Measurements from ENCODE around the gene PPY. TPM values are rescaled to one million over a fixed set of nuclear protein-coding genes. Genes with fewer than 3 reads are reported as not detected.
"Not testable (repeated sequence)": the region's sequence is repeated elsewhere in the genome, so short reads cannot be mapped to it uniquely, and the experiment has no call there.

PPY gene
- total RNA-seq, 2 experiments from 2014 or later: not detected

DNA sequence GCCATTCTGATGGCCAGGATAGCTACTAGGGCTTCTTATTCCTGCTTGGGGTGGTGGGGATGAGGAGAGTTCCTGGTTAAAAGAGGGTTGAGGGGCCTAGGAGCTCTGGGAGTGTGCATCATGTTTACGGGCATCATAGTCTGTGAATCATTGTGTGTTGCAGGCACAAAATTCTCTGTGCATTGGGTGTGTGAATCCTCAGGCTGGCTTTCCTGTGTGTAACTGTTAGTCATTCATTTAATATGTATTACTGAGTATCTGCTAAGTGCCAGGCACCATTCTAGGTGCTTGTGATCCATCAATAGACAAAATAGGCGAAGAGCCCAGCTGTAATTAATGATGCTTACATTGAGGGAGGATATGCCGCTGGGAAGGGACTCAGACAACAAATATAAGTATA, 5.8 kb downstream of the PPY start:
- Mint-ChIP-seq H3K4me1 (peaks cover 6% of the 10 kb centered on the region), H3K27ac (no peak overlapping the region), H3K27me3 (peaks cover 18% of the 10 kb centered on the region), H3K9me3 (no peaks in the 10 kb centered on the region), H3K36me3 (ENCODE audit: low read depth) (no peaks in the 10 kb centered on the region), H3K4me3 (no peak overlapping the region)
- ChIA-PET CTCF (interaction anchor here (0.8 to 1.5 kb wide), 3 partner anchors 34 to 105 kb away, joined by 3 read pairs; no protein-coding TSS in a partner anchor), POLR2A (no interaction called here)
- no peak for DNase-seq

DNA sequence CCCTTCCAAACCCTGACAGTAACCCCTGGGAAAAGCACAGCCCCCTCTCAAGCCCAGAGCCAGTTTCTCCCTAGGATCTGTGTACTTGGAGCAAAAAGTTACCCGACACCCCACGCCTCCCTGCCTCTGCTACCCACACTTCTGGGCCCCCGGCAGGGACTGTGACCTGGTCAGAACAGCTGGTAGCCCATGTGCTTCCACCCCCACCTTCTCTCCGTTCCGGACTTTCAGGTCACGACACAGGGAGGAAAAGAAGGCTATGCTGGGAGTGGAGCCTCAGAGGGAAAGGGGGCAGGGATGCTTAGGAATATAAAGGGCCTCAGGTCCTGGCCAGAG, 6.4 kb downstream of the PPY start:
- POLR2A ChIA-PET: no interaction called here
- no peak for DNase-seq
- CTCF ChIA-PET: interaction anchor here (0.6 to 1.5 kb wide), 3 partner anchors 69 to 170 kb away, joined by 3 to 5 read pairs (median 3); no protein-coding TSS in a partner anchor
- H3K9me3 Mint-ChIP-seq: no peaks in the 10 kb centered on the region
- peaks cover 18% of the 10 kb centered on the region for H3K27me3 Mint-ChIP-seq
- H3K4me1 Mint-ChIP-seq: peaks cover 6% of the 10 kb centered on the region
- no peak overlapping the region for H3K4me3 Mint-ChIP-seq
- no peak overlapping the region for H3K27ac Mint-ChIP-seq
- H3K36me3 Mint-ChIP-seq (ENCODE audit: low read depth): no peaks in the 10 kb centered on the region

DNA sequence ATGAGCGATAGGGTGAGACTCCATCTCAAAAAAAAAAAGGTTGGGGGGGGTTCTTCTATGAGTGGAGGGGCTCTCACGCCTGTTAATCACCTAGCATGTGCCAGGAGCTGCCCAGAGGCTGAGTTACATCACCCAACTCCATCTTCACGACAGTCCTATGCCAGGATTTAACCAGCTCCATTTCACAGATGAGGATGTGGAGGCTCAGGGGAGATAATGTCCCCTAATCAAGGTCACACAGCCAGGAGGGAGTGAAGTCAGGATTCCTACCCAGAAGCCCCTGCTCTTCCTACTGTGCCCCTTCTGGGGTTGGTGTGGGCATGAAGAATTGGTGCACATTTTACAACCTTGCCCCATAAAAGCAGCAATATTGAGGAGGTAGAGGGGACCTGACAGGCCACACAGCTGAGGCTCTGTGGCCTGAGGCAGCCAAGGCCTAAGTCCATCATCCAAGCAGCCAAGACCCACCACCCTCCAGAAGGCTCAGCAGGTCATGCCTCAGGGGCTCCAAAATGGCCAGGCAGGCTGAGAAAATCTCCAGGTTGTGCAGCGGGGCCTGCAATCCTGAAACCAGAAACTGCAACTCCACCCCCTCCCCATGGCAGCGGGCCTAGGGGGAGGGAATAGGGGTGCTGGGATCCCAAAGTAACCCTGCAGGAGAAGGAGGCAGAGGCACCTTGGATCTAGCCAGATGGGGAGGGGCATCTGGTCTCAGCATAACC, 6.9 kb downstream of the PPY start:
- H3K4me1 Mint-ChIP-seq: peaks cover 6% of the 10 kb centered on the region
- DNase-seq: no peak
- no peak overlapping the region for H3K27ac Mint-ChIP-seq
- ChIA-PET CTCF (interaction anchor here (0.6 to 2.0 kb wide), 5 partner anchors 10 to 323 kb away, joined by 3 to 6 read pairs (median 3); no protein-coding TSS in a partner anchor), POLR2A (no interaction called here)
- H3K36me3 Mint-ChIP-seq (ENCODE audit: low read depth): no peaks in the 10 kb centered on the region
- H3K27me3 Mint-ChIP-seq: peaks cover 18% of the 10 kb centered on the region
- no peaks in the 10 kb centered on the region for H3K9me3 Mint-ChIP-seq
- H3K4me3 Mint-ChIP-seq: no peak overlapping the region

DNA sequence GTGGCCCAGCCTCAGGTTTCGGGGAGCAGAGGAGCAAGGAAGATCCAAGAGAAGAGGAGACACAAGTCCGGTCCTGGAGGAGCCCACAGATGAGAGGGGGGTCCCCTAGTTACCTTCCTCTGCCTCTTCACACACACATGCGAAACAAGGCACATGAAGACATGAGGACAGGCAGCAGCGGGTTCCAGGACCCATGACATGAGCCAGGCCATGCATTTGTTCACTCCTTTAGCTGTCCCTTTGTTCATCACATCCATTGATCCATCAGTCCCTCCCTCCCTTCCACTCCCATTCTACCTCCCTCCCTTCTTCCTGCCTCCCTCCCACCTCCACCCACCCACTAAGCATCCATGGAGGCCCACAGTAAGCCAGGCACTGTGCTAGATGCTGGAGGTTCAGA, 9.4 kb downstream of the PPY start:
- ChIA-PET CTCF (interaction anchor here (2.7 kb wide), 1 partner anchor 11 kb away, joined by 6 read pairs; no protein-coding TSS in a partner anchor), POLR2A (no interaction called here)
- DNase-seq: no peak
- no peaks in the 10 kb centered on the region for H3K9me3 Mint-ChIP-seq
- no peak overlapping the region for H3K4me3 Mint-ChIP-seq
- H3K27ac Mint-ChIP-seq: no peak overlapping the region
- peaks cover 6% of the 10 kb centered on the region for H3K27me3 Mint-ChIP-seq
- H3K36me3 Mint-ChIP-seq (ENCODE audit: low read depth): no peaks in the 10 kb centered on the region
- H3K4me1 Mint-ChIP-seq: peaks cover 10% of the 10 kb centered on the region

DNA sequence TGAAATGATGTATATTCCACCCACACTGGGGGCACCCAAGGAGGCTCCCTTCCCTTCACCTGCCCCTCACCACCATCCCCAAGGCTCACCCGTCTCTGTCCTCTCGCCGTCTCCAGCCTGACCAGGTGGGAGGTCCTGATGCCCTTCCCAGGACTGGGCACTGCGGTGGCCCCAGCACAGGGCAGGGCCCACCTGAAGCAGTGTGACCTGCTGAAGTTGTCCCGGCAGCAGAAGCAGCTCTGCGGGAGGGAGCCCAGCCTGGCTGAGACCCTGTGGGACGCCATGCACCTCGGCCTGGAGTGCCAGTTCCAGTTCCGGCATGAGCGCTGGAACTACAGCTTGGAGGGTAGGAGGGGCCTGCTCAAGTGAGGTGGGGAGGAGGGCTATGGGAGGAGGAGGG, 9.9 kb downstream of the PPY start:
- ChIA-PET CTCF (interaction anchor here (2.7 kb wide), 1 partner anchor 11 kb away, joined by 6 read pairs; no protein-coding TSS in a partner anchor), POLR2A (no interaction called here)
- no peaks in the 10 kb centered on the region for H3K9me3 Mint-ChIP-seq
- DNase-seq: no peak
- H3K4me3 Mint-ChIP-seq: no peak overlapping the region
- peaks cover 8% of the 10 kb centered on the region for H3K27me3 Mint-ChIP-seq
- peaks cover 13% of the 10 kb centered on the region for H3K4me1 Mint-ChIP-seq
- no peak overlapping the region for H3K27ac Mint-ChIP-seq
- H3K36me3 Mint-ChIP-seq (ENCODE audit: low read depth): no peaks in the 10 kb centered on the region

DNA sequence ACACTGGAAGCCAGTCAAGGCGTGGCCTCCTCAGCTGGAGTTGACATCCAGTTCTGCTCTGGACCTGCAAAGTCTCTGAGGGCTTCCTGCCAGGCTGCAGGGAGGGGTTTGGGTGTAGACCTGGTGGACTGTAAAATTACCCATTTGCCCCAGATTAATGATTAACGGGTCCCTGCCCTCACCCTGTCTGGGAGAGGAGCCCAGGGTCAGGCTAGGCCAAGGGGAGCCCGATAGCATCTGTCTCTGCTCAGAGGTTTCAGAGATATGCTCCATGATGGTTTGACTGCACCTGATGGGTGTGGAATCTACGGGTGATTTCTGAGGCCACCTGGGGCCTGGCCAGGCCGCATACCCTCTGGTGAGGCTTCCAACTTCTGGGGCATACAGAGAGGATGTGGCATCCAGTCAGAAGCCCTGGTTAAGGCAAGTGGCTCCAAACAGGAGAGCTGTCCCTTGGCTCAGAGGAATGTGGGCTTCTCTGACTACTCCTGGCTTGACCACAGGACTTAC, 11.2 kb downstream of the PPY start:
- peaks cover 13% of the 10 kb centered on the region for H3K27me3 Mint-ChIP-seq
- no peak overlapping the region for H3K4me3 Mint-ChIP-seq
- no peaks in the 10 kb centered on the region for H3K36me3 Mint-ChIP-seq (ENCODE audit: low read depth)
- no peak for DNase-seq
- POLR2A ChIA-PET: interaction anchor here (0.6 kb wide), 2 partner anchors 77 to 181 kb away, joined by 3 read pairs; no protein-coding TSS in a partner anchor
- peaks cover 19% of the 10 kb centered on the region for H3K4me1 Mint-ChIP-seq
- H3K27ac Mint-ChIP-seq: no peak overlapping the region
- no peaks in the 10 kb centered on the region for H3K9me3 Mint-ChIP-seq
- CTCF ChIA-PET: interaction anchor here (0.7 to 1.7 kb wide), 4 partner anchors 12 to 110 kb away, joined by 3 to 10 read pairs (median 3); partner anchors contain the start of gene PPY

DNA sequence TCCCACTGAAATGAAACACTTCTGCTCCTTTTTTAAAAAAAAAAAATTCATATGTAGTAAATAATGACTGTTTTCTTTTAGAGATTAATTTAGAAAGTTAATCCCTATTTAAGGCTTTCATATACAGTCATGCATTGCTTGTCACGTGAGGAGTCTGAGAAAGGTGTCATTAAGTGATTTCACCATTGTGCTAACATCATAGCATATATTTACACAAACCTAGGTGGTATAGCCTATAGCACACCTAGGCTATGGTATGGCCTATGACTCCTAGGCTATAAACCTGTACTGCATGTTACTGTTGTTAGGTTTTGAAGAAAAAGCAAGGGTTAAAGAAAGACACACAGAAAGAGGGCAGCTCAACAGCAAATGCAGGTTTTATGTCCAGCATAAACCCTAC, 13.7 kb downstream of the PPY start:
- Mint-ChIP-seq H3K36me3 (ENCODE audit: low read depth) (no peaks in the 10 kb centered on the region), H3K4me1 (peaks cover 22% of the 10 kb centered on the region), H3K27me3 (peaks cover 16% of the 10 kb centered on the region), H3K9me3 (no peaks in the 10 kb centered on the region), H3K27ac (no peak overlapping the region), H3K4me3 (no peak overlapping the region)
- ChIA-PET POLR2A (no interaction called here), CTCF (interaction anchor here (5.3 kb wide), 1 partner anchor 15 kb away, joined by 24 read pairs; the partner anchor contains the start of gene PPY)
- DNase-seq: no peak

DNA sequence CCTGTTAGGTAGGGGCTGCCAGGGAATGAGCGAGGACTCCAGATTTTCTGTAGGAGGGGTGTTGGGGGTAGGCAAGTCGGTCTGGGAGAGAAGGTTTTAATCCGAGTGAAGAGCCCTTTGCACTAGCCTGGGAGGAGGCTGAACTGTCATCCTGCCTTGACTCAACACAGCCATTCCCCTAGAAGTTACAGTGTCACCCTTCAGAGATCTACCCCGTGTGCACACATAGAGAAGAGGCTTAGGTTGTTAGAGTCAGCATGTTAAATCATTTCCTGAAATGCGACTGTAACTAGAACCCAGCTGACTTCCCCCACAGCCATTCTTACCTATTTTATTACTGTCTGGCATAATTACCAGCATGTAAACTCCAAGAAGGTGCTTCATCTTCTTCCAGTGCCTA, 14.3 kb downstream of the PPY start:
- peaks cover 22% of the 10 kb centered on the region for H3K4me1 Mint-ChIP-seq
- H3K4me3 Mint-ChIP-seq: peak overlapping the region; percentile 65
- CTCF ChIA-PET: interaction anchor here (5.3 kb wide), 1 partner anchor 16 kb away, joined by 24 read pairs; the partner anchor contains the start of gene PPY
- H3K9me3 Mint-ChIP-seq; H3K36me3 Mint-ChIP-seq (ENCODE audit: low read depth); POLR2A ChIA-PET; DNase-seq: not testable (repeated sequence)
- peak overlapping the region; percentile 85 for H3K27ac Mint-ChIP-seq
- H3K27me3 Mint-ChIP-seq: peaks cover 16% of the 10 kb centered on the region

DNA sequence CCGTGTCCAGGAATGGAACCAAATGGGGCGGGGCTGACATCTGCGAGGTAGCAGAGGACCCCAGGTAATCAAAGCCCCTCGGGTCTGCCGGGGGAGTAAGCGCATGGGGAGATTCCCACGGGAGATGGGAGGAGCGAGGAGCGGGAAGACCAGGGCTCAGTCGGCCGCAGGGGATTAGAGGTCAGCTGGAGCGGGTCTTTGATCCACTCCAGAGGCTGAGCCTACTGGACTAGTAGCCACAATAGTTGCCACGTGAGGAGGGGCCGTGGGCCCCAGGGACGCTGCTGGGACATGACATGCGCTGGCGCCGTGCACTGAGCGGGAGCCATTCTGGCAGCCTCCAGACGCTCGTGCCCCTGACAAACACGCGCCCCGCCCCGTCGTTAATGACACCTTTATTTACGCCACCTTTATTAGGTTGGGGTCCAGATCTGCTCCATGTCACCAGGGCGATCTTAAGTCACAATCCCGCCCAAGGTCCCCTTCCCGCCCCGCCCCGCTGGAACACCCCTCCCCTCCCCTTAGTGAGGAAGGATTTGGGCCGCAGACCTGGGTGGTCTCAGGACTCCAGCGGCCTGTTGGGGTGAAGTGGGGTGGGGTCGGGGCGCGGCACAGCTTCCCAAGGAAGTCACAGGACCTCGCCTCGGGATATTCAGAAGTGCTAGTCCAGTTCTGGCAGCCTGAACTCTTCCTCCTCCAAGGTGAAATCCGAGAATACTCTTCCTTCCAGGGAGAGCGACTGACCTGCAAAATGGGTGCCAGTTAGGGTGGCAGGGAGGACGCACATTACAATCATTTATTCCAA, 15.0 kb downstream of the PPY start:
- Mint-ChIP-seq H3K4me1 (peaks cover 22% of the 10 kb centered on the region), H3K36me3 (ENCODE audit: low read depth) (no peaks in the 10 kb centered on the region), H3K27ac (peak overlapping the region; percentile 85), H3K27me3 (peaks cover 16% of the 10 kb centered on the region), H3K9me3 (no peaks in the 10 kb centered on the region), H3K4me3 (peak overlapping the region; percentile 65)
- DNase-seq: no peak
- ChIA-PET POLR2A (no interaction called here), CTCF (interaction anchor here (0.6 to 5.3 kb wide), 2 partner anchors 11 to 16 kb away, joined by 3 to 24 read pairs; partner anchors contain the start of gene PPY)

DNA sequence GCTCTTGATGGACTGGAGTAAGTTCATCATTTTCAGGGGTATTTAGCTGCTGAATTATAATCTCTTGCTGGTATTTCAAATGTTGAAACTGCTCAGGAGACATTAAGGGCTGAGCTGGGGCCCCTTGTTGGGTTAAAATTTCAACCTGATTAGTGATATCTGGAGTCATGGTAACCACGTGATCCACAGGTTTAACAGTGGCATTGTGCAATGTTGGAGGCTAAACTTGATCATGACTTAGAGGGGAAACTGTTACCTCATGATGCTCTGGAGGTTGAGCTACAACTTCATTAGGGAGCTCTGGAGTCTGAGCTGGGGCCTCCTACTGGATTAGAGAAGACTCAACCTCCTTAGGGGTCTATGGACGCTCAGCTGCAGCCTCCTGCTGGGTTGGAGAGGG, 17.7 kb downstream of the PPY start:
- Mint-ChIP-seq H3K9me3 (no peaks in the 10 kb centered on the region), H3K27me3 (peaks cover 16% of the 10 kb centered on the region), H3K36me3 (ENCODE audit: low read depth) (no peaks in the 10 kb centered on the region), H3K27ac (no peak overlapping the region), H3K4me1 (peaks cover 22% of the 10 kb centered on the region), H3K4me3 (no peak overlapping the region)
- POLR2A ChIA-PET: no interaction called here
- no peak for DNase-seq
- CTCF ChIA-PET: interaction anchor here (0.5 to 5.3 kb wide), 9 partner anchors 10 to 405 kb away, joined by 3 to 24 read pairs (median 3); partner anchors contain the start of gene PPY

DNA sequence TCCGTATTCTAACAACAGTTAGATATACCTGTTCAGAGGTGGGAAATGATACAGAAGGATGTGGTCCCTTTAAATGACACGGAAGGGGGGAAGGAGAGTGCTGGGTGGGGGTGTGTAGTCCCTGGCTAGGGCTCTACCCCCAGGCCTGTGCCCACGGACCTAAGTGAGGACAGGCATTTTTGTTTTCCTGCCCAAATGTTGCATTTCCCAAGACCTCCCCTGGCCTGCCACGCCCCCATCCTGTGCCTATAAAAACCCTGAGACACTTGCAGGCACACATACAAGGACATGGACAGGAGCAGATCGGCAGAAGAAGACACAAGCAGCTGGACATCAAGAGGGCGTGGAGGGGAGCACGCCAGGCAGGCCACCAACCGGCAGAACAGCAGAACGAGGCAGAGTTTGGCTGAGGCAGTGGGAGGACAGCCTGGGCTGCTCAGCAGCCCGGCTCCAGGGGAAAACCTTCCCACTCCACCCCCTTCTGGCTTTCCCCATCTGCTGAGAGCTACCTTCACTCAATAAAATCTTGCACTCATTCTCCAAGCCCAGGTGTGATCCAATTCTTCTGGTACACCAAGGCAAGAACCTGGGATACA, 21.7 kb downstream of the PPY start:
- Mint-ChIP-seq H3K27ac (no peak overlapping the region), H3K36me3 (ENCODE audit: low read depth) (no peaks in the 10 kb centered on the region), H3K9me3 (no peaks in the 10 kb centered on the region), H3K4me3 (no peak overlapping the region), H3K4me1 (peaks cover 23% of the 10 kb centered on the region), H3K27me3 (peaks cover 6% of the 10 kb centered on the region)
- ChIA-PET CTCF (interaction anchor here (1.3 kb wide), 1 partner anchor 10 kb away, joined by 3 read pairs; no protein-coding TSS in a partner anchor), POLR2A (no interaction called here)
- no peak for DNase-seq

DNA sequence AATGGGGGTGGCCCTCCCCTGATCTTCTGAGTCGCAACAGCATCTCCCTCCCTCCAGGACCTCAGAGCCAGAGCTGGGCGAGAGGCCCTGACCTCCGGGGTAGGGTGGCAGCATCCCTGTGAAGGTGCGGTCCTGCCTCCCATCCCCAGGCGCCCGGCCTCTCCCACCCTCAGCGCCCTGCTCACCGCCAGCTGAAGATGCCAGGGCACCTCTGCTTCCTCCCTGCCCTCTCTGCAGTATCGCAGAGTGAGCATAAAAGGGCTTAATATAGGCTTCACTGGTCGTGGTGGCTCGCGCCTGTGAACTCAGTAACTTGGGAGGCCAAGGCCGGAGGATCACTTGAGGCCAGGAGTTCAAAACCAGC, 24.3 kb downstream of the PPY start:
- POLR2A ChIA-PET: no interaction called here
- Mint-ChIP-seq H3K27me3 (peaks cover 3% of the 10 kb centered on the region), H3K36me3 (ENCODE audit: low read depth) (no peaks in the 10 kb centered on the region), H3K4me1 (peaks cover 20% of the 10 kb centered on the region), H3K4me3 (peak overlapping the region; percentile 67), H3K9me3 (no peaks in the 10 kb centered on the region), H3K27ac (peak overlapping the region; percentile 87)
- no peak for DNase-seq
- CTCF ChIA-PET: interaction anchor here (0.6 to 1.6 kb wide), 2 partner anchors 8 to 292 kb away, joined by 3 read pairs; no protein-coding TSS in a partner anchor
